SU-DHL-6 (cell line): ENCODE measurements around the gene GRAP2.

Experiments
- H2AFZ ChIP-seq: fragments of 200-600 bp; sonication (generic); 2 replicates; pipeline ENCODE4 v1.6.1; 2014; ENCODE audit warnings: low read depth, mild to moderate bottlenecking, moderate library complexity, mixed read lengths, antibody characterized with exemption, low read length; ENCODE audit not compliant: severe bottlenecking
- H3F3A ChIP-seq: fragments of 200-600 bp; shearing (Covaris generic); 2 replicates; pipeline ENCODE4 v1.6.0; 2016; ENCODE audit warnings: antibody characterized with exemption, mild to moderate bottlenecking; ENCODE audit not compliant: insufficient read depth
- H3K27ac ChIP-seq: fragments of 200-600 bp; sonication (generic); 2 replicates; pipeline ENCODE4 v1.5.1; 2016; ENCODE audit warnings: low read depth, mild to moderate bottlenecking, low read length, moderate library complexity, mixed read lengths
- H3K27me3 ChIP-seq: fragments of 200-600 bp; sonication (generic), shearing (Covaris generic); 2 replicates; pipeline ENCODE4 v1.6.0; 2014; ENCODE audit warnings: mild to moderate bottlenecking, low read length
- H3K36me3 ChIP-seq: fragments of 200-600 bp; sonication (generic); 2 replicates; pipeline ENCODE4 v1.6.1; 2014; ENCODE audit warnings: mild to moderate bottlenecking, low read length, mixed read lengths
- H3K4me2 ChIP-seq: fragments of 300-600, 200-600 bp; shearing (Covaris generic), sonication (generic); 2 replicates; pipeline ENCODE4 v1.6.0; 2014; ENCODE audit warnings: low read length, low read depth, mild to moderate bottlenecking; ENCODE audit not compliant: poor library complexity, severe bottlenecking
- H3K4me3 ChIP-seq: fragments of 200-600 bp; sonication (generic); 2 replicates; pipeline ENCODE4 v1.5.1; 2014; ENCODE audit warnings: antibody characterized with exemption, low read length, mild to moderate bottlenecking, mixed read lengths; ENCODE audit not compliant: insufficient read depth, poor library complexity, severe bottlenecking
- H3K79me2 ChIP-seq: fragments of 200-600 bp; sonication (generic); 2 replicates; pipeline ENCODE4 v1.6.1; 2014; ENCODE audit warnings: mild to moderate bottlenecking, low read length, moderate library complexity; ENCODE audit not compliant: insufficient read depth
- H3K9ac ChIP-seq: fragments of 200-600 bp; sonication (generic); 2 replicates; pipeline ENCODE4 v1.7.0; 2014; ENCODE audit warnings: mild to moderate bottlenecking, low read length
- H3K9me2 ChIP-seq: fragments of 200-600 bp; sonication (generic); replicated peaks from 2 replicates; pipeline ENCODE4 v1.6.1; 2014; ENCODE audit warnings: low read length; ENCODE audit not compliant: insufficient read depth
- H3K9me3 ChIP-seq: fragments of 200-600 bp; sonication (generic); 2 replicates; pipeline ENCODE4 v1.6.1; 2014; ENCODE audit warnings: low read length, mixed read lengths; ENCODE audit not compliant: insufficient read depth
- H4K20me1 ChIP-seq: fragments of 200-600 bp; sonication (generic); 2 replicates; pipeline ENCODE4 v1.6.1; 2014; ENCODE audit warnings: low read depth, mild to moderate bottlenecking, antibody characterized with exemption, low read length, moderate library complexity, mixed read lengths
- EZH2phosphoT487 ChIP-seq: fragments of 200-600 bp; sonication (generic), shearing (Covaris generic); conservative IDR thresholded peaks from 2 replicates; pipeline ENCODE4 v1.6.1; 2018; ENCODE audit warnings: mild to moderate bottlenecking, antibody characterized with exemption, low read length, moderate library complexity, mixed read lengths
- TF ChIP-seq, protein P1 (sequence below): fragments of 200-600 bp; sonication (generic); IDR thresholded peaks from one replicate; pipeline ENCODE4 v1.5.1; 2017; ENCODE audit warnings: antibody characterized with exemption, mild to moderate bottlenecking, low read length, moderate library complexity; ENCODE audit not compliant: insufficient read depth, poor library complexity, severe bottlenecking

The GRAP2 gene

DNA sequence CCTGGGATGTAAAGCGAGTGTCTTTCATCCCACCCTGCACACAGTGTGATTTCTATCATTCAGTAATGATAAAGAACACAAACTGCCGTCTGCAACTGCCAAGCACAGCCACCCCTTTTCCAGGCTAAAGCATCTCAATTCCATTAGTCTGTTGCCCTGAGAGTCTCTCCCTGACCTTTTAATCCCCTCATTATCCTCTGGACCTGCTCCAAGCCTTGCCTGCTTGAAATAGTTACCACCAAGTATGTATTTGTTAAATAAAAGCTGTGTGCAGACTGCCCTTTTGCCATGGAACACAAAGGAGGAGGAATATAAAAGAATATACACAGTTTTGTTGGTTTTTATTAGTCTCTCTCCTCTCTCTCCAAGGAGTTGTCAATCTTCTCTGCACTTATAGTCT is 13.0 kb downstream of the GRAP2 start:
- no peak overlapping the region for H3K9ac ChIP-seq
- no peaks in the 10 kb centered on the region for H3K36me3 ChIP-seq
- H3K27me3 ChIP-seq, result no peaks in the 10 kb centered on the region
- no peaks in the 10 kb centered on the region for H3F3A ChIP-seq
- H4K20me1 ChIP-seq, result no peaks in the 10 kb centered on the region
- H3K4me2 ChIP-seq, result no peak overlapping the region
- no peaks in the 10 kb centered on the region for H3K79me2 ChIP-seq
- no peaks in the 10 kb centered on the region for H3K9me3 ChIP-seq
- TF ChIP-seq, protein P1, sequence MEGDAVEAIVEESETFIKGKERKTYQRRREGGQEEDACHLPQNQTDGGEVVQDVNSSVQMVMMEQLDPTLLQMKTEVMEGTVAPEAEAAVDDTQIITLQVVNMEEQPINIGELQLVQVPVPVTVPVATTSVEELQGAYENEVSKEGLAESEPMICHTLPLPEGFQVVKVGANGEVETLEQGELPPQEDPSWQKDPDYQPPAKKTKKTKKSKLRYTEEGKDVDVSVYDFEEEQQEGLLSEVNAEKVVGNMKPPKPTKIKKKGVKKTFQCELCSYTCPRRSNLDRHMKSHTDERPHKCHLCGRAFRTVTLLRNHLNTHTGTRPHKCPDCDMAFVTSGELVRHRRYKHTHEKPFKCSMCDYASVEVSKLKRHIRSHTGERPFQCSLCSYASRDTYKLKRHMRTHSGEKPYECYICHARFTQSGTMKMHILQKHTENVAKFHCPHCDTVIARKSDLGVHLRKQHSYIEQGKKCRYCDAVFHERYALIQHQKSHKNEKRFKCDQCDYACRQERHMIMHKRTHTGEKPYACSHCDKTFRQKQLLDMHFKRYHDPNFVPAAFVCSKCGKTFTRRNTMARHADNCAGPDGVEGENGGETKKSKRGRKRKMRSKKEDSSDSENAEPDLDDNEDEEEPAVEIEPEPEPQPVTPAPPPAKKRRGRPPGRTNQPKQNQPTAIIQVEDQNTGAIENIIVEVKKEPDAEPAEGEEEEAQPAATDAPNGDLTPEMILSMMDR, result no peak
- no peak for TF ChIP-seq EZH2phosphoT487
- no peak overlapping the region for H2AFZ ChIP-seq
- H3K4me3 ChIP-seq, result no peak overlapping the region
- H3K9me2 ChIP-seq, result no peaks in the 10 kb centered on the region
- no peak overlapping the region for H3K27ac ChIP-seq

DNA sequence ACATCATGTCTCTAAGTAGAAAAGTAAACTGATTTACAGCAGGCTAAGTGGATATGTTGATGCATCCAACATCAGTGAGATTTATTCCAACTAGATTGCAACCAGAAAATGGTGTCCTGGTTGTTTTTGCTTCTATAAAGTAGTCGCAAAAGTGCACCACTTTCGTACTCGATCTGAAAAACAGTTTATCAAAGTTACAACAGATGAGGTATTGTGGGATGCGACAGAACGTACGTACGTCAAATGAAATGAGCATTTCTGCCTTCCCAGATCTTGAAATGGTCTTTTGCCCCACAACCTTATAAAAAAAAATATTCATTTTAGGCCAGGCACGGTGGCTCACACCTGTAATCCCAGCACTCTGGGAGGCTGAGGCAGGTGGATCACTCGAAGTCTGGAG is 13.7 kb downstream of the GRAP2 start:
- TF ChIP-seq, protein P1, result no peak
- TF ChIP-seq EZH2phosphoT487, result no peak
- Histone ChIP-seq H3K9ac (no peak overlapping the region), H3K4me2 (no peak overlapping the region), H3K27ac (no peak overlapping the region), H2AFZ (no peak overlapping the region), H3K27me3 (no peaks in the 10 kb centered on the region), H3K9me2 (no peaks in the 10 kb centered on the region), H3K4me3 (no peak overlapping the region), H3K9me3 (no peaks in the 10 kb centered on the region), H4K20me1 (no peaks in the 10 kb centered on the region), H3K79me2 (no peaks in the 10 kb centered on the region), H3K36me3 (no peaks in the 10 kb centered on the region), H3F3A (no peaks in the 10 kb centered on the region)

DNA sequence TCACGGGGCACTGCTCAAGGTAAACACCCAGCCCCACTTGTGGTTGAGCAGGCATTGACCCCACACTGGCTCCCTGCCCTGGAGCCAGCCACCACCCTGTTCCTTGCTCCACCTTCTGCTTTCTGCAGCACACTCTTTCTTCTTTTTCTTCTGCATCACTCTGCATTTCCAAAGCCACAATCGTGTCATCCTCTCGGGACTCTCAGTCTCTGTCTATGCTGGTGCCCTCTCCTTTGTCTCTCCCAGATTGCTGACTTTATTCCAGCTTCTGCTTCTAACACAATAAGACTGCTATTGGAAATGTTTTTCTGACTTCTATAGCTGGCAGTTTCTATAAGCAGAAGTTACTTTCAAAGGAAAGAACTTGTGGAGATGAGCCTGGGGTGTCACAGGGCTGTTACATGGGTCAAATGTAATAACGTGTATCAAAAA is 14.4 kb downstream of the GRAP2 start:
- H3K9me2 ChIP-seq, result no peaks in the 10 kb centered on the region
- H3K4me2 ChIP-seq, result no peak overlapping the region
- no peak overlapping the region for H3K4me3 ChIP-seq
- H3K27ac ChIP-seq, result no peak overlapping the region
- H3K27me3 ChIP-seq, result no peaks in the 10 kb centered on the region
- H4K20me1 ChIP-seq, result no peaks in the 10 kb centered on the region
- TF ChIP-seq, protein P1, result no peak
- no peak for TF ChIP-seq EZH2phosphoT487
- no peaks in the 10 kb centered on the region for H3F3A ChIP-seq
- H3K9me3 ChIP-seq, result no peaks in the 10 kb centered on the region
- H2AFZ ChIP-seq, result no peak overlapping the region
- no peaks in the 10 kb centered on the region for H3K79me2 ChIP-seq
- no peak overlapping the region for H3K9ac ChIP-seq
- H3K36me3 ChIP-seq, result no peaks in the 10 kb centered on the region
